Activated T-helper 2 cell treated with anti-CD3 and anti-CD28 coated beads, Interferon-gamma antibody, Interleukin-2, Interleukin-4, amounts not matched to agents 10 μg/mL and 5 μg/mL and 100 μg/mL, durations not matched to agents 14 hours and 24 hours and 36 hours (primary cell): ENCODE measurements around the gene SNX24. TPM values are rescaled to one million over a fixed set of nuclear protein-coding genes. Genes with fewer than 3 reads are reported as not detected.

Source experiments
- DNase-seq: peaks from one replicate; pipeline ENCODE4 v3.0.0; 2021; ENCODE audit warnings: low spot score
- H3K27ac Mint-ChIP-seq: one replicate; pipeline ENCODE4 v1.8.0; 2021; ENCODE audit warnings: mixed read lengths
- H3K27me3 Mint-ChIP-seq: one replicate; pipeline ENCODE4 v1.8.0; 2021; ENCODE audit warnings: low read depth, mixed read lengths
- H3K36me3 Mint-ChIP-seq: one replicate; pipeline ENCODE4 v1.8.0; 2021; ENCODE audit warnings: low read depth, mixed read lengths
- H3K4me1 Mint-ChIP-seq: one replicate; pipeline ENCODE4 v1.8.0; 2021; ENCODE audit warnings: low read depth, mixed read lengths
- H3K4me3 Mint-ChIP-seq: one replicate; pipeline ENCODE4 v1.8.0; 2021; ENCODE audit warnings: low read depth, mild to moderate bottlenecking, moderate library complexity, mixed read lengths
- H3K9me3 Mint-ChIP-seq: one replicate; pipeline ENCODE4 v1.8.0; 2021; ENCODE audit warnings: mixed read lengths
- intact Hi-C: fragments of 100-400 bp; cut with micrococcal nuclease; formaldehyde crosslinking; loops from one replicate; pipeline ENCODE4 v1.15.1; 2023
- total RNA-seq: library from RNA; stranded (reverse); gene quantifications from 2 replicates; pipeline ENCODE4 v1.2.3, GENCODE V29; 2022

Gene SNX24
- total RNA-seq, 1 donor from 2014 or later: 1.7 TPM

DNA sequence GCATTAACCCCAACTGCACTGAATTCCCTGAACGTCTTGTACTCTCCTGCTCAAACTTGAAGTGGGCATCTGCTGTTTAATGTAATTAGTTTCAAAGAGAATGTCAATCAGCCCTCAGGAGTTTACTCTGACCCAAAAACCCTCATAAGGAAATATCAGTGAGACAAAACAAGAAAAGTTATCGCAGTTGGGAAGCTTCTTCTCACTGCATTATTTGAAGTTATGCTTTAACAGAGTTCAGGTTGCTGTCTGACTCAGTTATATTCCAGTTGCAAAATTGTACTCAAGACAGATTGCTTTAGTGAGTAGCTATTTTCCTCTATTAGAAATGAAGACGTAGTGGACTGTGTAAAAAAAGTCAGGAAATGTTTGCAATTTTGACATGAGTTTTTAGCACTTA lies 139.0 kb downstream of the SNX24 start:
- no peak for DNase-seq
- H3K27me3 Mint-ChIP-seq: peaks cover 11% of the 10 kb centered on the region
- H3K9me3 Mint-ChIP-seq: no peaks in the 10 kb centered on the region
- no peaks in the 10 kb centered on the region for H3K36me3 Mint-ChIP-seq
- intact Hi-C loops: no loop called here
- no peaks in the 10 kb centered on the region for H3K4me1 Mint-ChIP-seq
- H3K4me3 Mint-ChIP-seq: no peak overlapping the region
- H3K27ac Mint-ChIP-seq: no peak overlapping the region

DNA sequence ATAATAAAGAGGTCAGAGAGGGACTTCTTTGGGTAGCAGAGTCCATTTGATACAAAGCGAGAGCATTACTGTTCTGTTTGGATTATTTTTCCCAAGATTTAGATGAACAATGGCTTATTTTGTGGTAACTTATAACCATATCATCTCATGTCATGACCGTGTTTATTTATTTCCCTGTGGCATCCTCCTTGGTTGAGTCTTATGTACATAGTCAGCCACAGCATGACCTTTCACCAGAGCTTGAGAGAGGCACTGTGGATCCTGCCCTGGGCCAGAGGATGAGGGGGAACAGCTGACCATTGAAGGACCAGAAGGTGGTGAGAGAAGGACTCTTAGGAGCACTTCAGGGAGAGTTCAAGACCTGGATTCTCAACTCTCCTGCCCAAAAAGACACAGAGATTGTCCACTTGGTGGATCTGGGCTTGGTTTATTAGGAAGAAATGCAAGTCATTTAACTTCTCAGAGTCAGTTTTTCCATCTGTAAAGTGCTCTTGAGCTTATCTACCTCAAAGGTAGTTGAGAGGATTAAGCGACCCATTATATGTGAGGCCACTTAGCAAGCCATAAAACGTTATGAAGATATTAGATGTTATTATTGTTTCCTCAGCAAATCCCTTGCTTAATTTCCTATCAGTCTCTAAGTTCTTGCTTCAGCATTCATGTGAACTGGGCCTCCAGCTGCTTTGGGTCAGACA lies 139.7 kb downstream of the SNX24 start:
- Mint-ChIP-seq H3K27me3 (peaks cover 11% of the 10 kb centered on the region), H3K4me1 (no peaks in the 10 kb centered on the region), H3K9me3 (no peaks in the 10 kb centered on the region), H3K36me3 (no peaks in the 10 kb centered on the region), H3K27ac (no peak overlapping the region), H3K4me3 (no peak overlapping the region)
- no peak for DNase-seq
- intact Hi-C loops: no loop called here

DNA sequence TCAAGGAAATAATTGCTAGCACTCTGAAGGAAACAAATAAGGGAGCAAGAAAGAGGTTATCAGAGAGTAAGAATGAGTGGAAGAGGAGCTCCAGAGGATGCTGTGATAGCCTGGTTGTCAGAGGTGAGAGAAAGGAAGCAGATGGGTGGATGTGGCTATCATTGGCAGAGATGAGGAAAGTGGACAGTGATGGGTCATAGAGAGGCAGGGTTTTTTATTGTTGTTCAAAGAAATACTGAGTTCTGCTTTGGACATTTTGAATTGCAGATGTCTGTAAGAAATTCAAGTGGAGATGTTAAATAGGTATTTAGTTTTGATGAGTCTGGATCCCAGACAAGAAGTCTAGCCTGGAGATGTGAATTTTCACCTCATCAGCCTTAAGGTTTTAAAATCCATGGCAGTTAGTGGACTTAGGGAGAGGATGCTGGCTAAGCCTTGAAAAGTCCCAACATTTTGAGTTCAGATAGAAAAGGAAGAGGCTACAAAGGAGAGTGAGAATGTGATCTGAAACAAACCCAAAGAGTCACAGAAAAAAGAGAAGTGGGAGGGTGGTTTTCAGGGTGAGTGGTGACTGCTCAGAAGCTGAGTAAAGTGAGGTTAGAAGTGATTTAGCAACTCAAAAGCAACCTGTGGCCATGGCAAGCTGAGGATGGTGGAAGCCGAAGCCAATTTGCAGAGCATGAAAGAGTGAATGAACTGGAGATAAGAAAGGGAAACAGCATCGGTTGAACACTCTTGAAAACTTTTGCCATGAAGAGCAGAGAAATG lies 140.7 kb downstream of the SNX24 start:
- Mint-ChIP-seq H3K27ac (no peak overlapping the region), H3K4me3 (no peak overlapping the region), H3K36me3 (no peaks in the 10 kb centered on the region), H3K27me3 (peaks cover 10% of the 10 kb centered on the region), H3K4me1 (no peaks in the 10 kb centered on the region), H3K9me3 (no peaks in the 10 kb centered on the region)
- intact Hi-C loops: no loop called here
- DNase-seq: no peak

DNA sequence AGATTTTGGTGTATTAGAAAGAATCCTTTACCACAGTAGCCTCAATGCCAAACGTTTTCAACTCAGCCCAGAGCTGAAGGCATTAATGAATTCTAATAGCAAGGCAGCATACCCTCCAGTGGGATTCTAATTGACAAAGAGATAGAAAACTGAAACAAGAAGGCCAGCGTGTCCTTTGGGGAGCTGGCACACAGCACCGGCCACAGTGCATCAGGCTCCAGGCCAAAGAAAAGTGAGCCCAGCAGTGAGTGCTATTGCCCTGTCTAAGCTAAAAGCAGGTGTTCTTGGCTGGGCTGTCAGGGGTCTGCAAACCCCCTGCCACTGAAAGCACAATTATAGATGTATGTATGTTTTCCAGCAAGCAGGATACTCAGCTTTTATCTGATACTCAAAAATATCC lies 150.7 kb downstream of the SNX24 start:
- Mint-ChIP-seq H3K27ac (no peak overlapping the region), H3K4me3 (no peak overlapping the region), H3K36me3 (no peaks in the 10 kb centered on the region), H3K9me3 (no peaks in the 10 kb centered on the region), H3K27me3 (no peaks in the 10 kb centered on the region), H3K4me1 (no peaks in the 10 kb centered on the region)
- intact Hi-C loops: no loop called here
- DNase-seq: no peak

DNA sequence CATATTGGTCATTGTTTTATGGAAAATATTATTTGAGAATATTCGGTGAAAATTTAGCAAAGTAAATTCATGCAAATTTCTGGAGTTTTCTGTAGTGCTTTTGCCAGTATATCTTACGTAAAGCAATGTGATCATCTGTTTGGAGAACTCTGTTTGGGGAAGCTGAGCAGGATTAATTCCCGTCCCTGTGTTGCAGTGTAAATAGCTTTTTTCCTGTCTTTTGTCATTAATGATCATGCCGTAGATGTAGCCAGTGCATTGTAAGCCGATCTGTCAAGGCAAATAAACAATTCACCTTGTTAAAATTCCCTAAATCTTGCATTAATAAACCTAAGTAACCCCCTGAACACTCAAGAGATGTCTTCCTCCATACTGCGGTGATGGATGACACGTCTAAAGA lies 151.9 kb downstream of the SNX24 start:
- H3K27ac Mint-ChIP-seq: no peak overlapping the region
- intact Hi-C loops: no loop called here
- H3K9me3 Mint-ChIP-seq: no peaks in the 10 kb centered on the region
- DNase-seq: no peak
- H3K4me3 Mint-ChIP-seq: no peak overlapping the region
- H3K4me1 Mint-ChIP-seq: no peaks in the 10 kb centered on the region
- no peaks in the 10 kb centered on the region for H3K36me3 Mint-ChIP-seq
- no peaks in the 10 kb centered on the region for H3K27me3 Mint-ChIP-seq

DNA sequence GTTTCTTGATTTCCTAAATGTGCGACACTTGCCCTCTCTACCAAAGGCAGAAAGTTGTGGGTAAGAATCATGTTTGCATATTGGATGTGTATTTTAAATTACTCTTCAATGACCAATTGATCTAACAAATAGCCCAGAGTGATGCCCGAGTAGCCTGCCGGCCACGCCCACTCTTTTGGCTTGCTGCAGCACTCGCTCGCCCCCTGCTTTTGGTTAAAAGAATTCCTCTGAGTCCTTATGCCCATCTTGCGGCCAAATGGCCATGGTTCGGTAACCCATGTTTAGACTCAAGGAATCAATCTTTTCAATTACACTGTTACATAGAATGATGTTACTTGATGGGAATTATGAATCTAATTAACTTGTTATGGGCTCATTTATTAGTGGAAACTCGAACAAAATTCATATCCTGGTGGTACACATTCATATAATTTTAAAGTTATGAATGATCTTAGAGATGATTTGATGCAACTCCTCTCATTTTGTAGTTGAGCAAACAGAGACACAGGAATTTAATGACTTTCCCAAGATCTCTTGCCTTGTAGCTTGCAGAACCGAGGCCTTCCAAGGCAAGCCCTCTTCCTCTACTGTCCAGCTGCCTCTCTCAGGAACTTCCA lies 154.6 kb downstream of the SNX24 start:
- Mint-ChIP-seq H3K27ac (no peak overlapping the region), H3K36me3 (no peaks in the 10 kb centered on the region), H3K4me1 (no peaks in the 10 kb centered on the region), H3K27me3 (no peaks in the 10 kb centered on the region), H3K4me3 (no peak overlapping the region), H3K9me3 (no peaks in the 10 kb centered on the region)
- DNase-seq: peak; percentile 13
- intact Hi-C loops: loop anchor here (5.0 kb wide), 1 partner anchor 298 kb away; no protein-coding TSS in a partner anchor

DNA sequence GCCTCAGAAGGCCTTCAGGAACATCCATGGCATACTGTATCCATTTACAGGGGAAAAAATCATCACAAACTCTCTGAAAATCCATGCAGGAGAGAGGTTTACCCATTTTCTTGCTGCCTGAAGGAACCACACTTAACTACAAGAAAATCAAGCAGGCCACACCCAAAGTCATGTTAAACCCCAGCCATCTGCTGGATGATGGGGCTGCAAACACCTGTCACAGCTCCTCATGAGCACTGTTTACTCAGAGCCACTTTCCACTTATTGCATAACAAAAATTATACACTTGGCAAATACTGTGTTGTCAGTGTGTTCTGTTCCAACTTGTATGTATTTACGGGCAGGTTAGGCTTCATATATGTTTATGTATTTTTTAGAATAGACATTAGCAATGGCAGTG lies 155.3 kb downstream of the SNX24 start:
- no peak for DNase-seq

DNA sequence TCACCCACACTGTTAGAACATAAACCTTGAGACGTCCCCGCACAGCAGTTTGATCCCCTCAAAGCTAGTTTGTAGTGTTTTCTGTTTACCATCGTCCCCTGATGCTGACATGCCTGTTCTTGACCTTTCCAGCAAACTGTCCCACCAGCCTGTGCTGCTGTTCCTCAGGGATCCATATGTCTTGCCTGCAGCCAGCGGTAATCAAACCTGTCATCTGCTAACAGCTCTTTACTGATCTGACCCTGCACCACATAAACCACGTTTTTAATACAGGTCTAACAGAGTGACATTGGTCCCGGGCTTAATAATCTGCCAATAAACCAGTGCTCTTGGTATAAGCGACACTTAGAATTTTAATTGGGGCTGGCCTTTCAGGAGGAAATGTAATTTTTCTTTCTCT lies 156.4 kb downstream of the SNX24 start:
- intact Hi-C loops: loop anchor here (5.0 kb wide), 1 partner anchor 300 kb away; no protein-coding TSS in a partner anchor
- Mint-ChIP-seq H3K27ac (no peak overlapping the region), H3K9me3 (no peaks in the 10 kb centered on the region), H3K27me3 (no peaks in the 10 kb centered on the region), H3K4me1 (no peaks in the 10 kb centered on the region), H3K4me3 (no peak overlapping the region), H3K36me3 (no peaks in the 10 kb centered on the region)
- no peak for DNase-seq

More for the DNA sequence above, 155.3 kb downstream of the SNX24 start:
- no peak overlapping the region for H3K27ac Mint-ChIP-seq
- no peaks in the 10 kb centered on the region for H3K4me1 Mint-ChIP-seq
- H3K4me3 Mint-ChIP-seq: no peak overlapping the region
- intact Hi-C loops: loop anchor here (5.0 kb wide), 1 partner anchor 298 kb away; no protein-coding TSS in a partner anchor
- H3K36me3 Mint-ChIP-seq: no peaks in the 10 kb centered on the region
- no peaks in the 10 kb centered on the region for H3K9me3 Mint-ChIP-seq
- H3K27me3 Mint-ChIP-seq: no peaks in the 10 kb centered on the region

DNA sequence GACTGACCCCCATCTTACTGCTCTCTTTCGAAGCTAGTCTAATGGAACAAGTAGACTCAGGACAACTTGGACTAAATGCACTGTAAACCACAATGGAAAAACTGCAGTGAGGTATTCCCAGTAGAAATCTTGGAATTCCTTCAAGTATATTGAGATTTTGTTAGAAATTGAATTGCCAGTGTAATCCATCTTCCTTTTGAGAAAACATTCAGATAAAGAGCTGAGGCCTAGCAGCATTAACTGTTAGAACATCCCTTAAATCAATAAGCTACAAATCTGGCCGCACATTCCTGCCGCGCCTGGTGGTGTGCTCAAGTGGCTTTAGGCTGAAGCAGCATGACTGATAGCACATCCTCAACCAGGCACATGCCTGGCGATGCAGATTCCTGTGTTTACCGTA lies 161.8 kb downstream of the SNX24 start:
- H3K4me1 Mint-ChIP-seq: no peaks in the 10 kb centered on the region
- intact Hi-C loops: no loop called here
- no peaks in the 10 kb centered on the region for H3K36me3 Mint-ChIP-seq
- H3K4me3 Mint-ChIP-seq: no peak overlapping the region
- H3K27me3 Mint-ChIP-seq: no peaks in the 10 kb centered on the region
- H3K9me3 Mint-ChIP-seq: no peaks in the 10 kb centered on the region
- no peak overlapping the region for H3K27ac Mint-ChIP-seq
- DNase-seq: no peak

DNA sequence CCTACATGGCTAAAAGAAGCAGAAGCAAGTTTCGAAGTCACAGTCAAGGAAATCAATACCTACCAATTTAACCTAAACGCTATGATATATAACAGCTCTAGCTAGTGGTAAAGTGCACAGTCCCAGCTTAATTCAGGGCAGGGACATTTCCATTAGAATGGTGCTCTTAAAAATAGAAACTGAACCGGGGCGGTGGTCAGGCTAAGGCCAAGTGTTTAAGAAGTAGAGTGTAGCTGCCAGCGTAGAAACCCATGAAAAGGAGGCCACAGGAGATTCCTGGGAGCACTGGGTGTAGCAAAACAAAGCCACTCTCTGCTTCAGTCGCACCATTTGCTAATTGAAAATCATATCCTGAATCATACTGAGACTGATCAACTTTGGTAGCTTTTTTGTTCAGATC lies 162.3 kb downstream of the SNX24 start:
- H3K27ac Mint-ChIP-seq: no peak overlapping the region
- no peak for DNase-seq
- H3K36me3 Mint-ChIP-seq: no peaks in the 10 kb centered on the region
- intact Hi-C loops: no loop called here
- H3K4me1 Mint-ChIP-seq: no peaks in the 10 kb centered on the region
- H3K4me3 Mint-ChIP-seq: no peak overlapping the region
- H3K27me3 Mint-ChIP-seq: no peaks in the 10 kb centered on the region
- no peaks in the 10 kb centered on the region for H3K9me3 Mint-ChIP-seq

DNA sequence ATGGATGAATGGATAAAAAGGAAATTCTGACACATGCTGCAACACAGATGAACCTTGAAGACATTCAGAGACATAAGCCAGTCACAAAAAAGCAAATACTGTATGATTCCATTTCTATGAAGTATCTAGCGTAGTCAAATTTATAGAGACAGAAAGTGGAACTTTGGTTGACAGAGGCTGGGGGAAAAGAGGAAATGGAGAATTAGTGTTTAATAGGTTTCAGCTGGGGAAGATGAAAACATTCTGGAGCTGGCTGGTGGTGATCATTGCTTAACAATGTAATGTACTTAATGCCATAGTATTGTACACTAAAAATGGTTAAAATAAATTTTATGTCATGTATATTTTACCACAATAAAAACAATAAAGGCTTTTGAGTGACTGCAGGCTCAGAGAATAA lies 166.9 kb downstream of the SNX24 start:
- Mint-ChIP-seq H3K4me3 (no peak overlapping the region), H3K36me3 (no peaks in the 10 kb centered on the region), H3K4me1 (no peaks in the 10 kb centered on the region), H3K27ac (no peak overlapping the region), H3K27me3 (no peaks in the 10 kb centered on the region), H3K9me3 (no peaks in the 10 kb centered on the region)
- intact Hi-C loops: no loop called here
- DNase-seq: no peak

DNA sequence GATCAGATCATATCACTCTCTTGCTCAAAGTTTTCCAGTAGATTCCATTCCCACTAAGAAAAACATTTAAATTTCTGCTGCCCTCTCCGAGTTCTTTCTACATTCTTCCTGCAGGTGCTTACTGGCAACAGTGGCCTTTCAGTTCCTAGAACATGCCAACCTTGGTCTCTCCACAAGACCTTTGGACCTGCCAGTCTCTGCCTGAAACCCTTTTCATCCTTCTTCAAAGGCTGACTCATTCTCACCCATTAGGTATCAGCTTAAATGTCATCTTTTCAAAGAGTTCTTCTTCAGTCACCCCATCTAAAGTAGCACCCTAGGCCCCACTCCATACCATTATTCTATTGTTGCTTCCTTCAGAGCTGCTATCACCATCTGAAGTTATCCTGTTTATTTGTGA lies 169.3 kb downstream of the SNX24 start:
- no peak for DNase-seq
- H3K27ac Mint-ChIP-seq: no peak overlapping the region
- no peaks in the 10 kb centered on the region for H3K9me3 Mint-ChIP-seq
- no peaks in the 10 kb centered on the region for H3K27me3 Mint-ChIP-seq
- no peaks in the 10 kb centered on the region for H3K4me1 Mint-ChIP-seq
- H3K36me3 Mint-ChIP-seq: no peaks in the 10 kb centered on the region
- intact Hi-C loops: no loop called here
- no peak overlapping the region for H3K4me3 Mint-ChIP-seq

DNA sequence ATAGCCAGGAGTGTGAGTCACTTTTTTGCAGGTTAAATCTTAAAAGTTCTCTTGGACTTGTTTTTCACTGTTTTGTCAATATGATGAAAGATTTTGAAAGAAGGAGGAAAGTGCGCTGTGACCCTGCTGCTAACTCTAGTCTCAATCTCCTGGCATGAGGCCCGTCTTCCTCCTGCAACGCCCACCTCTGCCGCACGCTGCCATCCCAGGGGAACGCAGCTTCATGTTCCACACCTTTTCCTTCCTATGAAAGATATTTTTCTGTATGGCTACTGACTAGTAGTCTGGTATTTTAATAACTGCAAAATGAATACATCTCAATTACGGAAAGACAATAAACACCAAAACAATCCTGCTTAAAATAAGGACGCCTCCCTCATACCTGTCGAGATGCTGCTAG lies 182.8 kb downstream of the SNX24 start:
- no peaks in the 10 kb centered on the region for H3K36me3 Mint-ChIP-seq
- intact Hi-C loops: no loop called here
- no peak overlapping the region for H3K27ac Mint-ChIP-seq
- H3K4me1 Mint-ChIP-seq: no peaks in the 10 kb centered on the region
- peaks cover 12% of the 10 kb centered on the region for H3K27me3 Mint-ChIP-seq
- no peak for DNase-seq
- H3K9me3 Mint-ChIP-seq: no peaks in the 10 kb centered on the region
- H3K4me3 Mint-ChIP-seq: no peak overlapping the region
